ENCODE data around the gene PNPT1. TPM values are rescaled to one million over a fixed set of nuclear protein-coding genes. Genes with fewer than 3 reads are reported as not detected.

The PNPT1 gene
- total and polyA plus RNA-seq, 9 of the 15 experiments (the other 6 are each of a cell fraction or from before 2014, with no cell fraction given), result 46.5 to 104 (median 62.7) TPM

DNA sequence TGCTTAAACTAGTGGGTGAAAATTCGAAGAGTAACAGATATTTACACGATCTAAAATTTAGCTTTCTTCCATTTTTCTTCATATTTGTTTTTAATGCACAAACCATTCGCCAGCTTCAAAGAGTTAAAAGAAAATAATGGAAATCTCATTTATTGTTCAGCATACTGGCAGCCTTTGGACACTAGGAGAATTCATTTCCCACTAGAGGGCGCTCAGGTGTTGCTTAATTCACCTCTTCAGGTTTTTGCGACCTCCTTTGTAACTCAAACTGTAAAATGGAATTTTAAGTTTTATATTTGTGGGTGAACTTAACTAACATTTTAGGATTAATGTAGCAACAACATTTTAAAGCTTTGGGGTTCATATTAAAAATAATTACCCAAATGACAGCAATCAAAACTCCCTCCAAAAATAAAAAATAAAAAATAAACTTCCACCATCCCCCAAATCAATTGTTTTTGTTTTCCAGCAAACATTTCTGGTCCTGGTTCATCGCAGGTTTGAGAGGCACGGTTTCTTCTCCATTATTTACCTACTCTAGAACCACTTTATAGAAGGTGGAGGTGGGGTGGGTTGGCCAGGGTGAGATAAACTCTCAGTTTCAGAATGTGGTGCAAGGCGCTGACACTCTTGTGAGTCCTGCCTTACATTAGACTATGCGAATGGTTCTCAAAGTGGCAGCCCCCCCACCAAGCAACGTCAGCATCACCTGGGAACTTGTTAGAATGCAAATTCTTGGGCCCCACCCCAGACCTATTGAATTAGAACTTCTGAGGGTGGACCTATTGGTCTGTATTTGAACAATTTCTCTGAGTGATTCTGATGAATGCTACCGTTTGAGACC is 24.7 kb upstream of the PNPT1 start:
- ATAC-seq (peak; percentile 92), FAIRE-seq (peak; percentile 75), DNase-seq (ENCODE audit: extremely low read depth in 1 of 4, low spot score in 3 of 4) (peak; percentile 45 to 81 (median 52))
- intact Hi-C loops (cut with micrococcal nuclease) (loop anchor here (1.0 to 10.0 kb wide), 7 partner anchors 49 to 1779 kb away; no protein-coding TSS in a partner anchor), in situ Hi-C loops (cut with MboI) (loop anchor here (5.0 to 25.0 kb wide), 3 partner anchors 289 to 1794 kb away; no protein-coding TSS in a partner anchor)
- H3K27me3 ChIP-seq (ENCODE audit: control insufficient read depth in 2 of 2, insufficient read depth in 2 of 2, low read length in 2 of 2), result peaks cover 2 to 15% of the 10 kb centered on the region in 2 experiments; a peak in 4 of 5 replicates
- no peaks in the 10 kb centered on the region for H4K20me1 ChIP-seq (replicated peaks; ENCODE audit: control insufficient read depth, insufficient read depth, low read length)
- no peak overlapping the region for H3K4me2 ChIP-seq (ENCODE audit: insufficient read depth, low read length)
- no peaks in the 10 kb centered on the region for H3K9me3 ChIP-seq (replicated peaks; ENCODE audit: control insufficient read depth, insufficient read depth, low read depth, low read length)
- CTCF ChIA-PET (ENCODE audit: low intra/inter-chr PET ratio), result interaction anchor here (1.0 to 3.0 kb wide), 5 partner anchors 243 to 1779 kb away, joined by 3 to 22 read pairs (median 5); no protein-coding TSS in a partner anchor
- no peaks in the 10 kb centered on the region for H3K9me1 ChIP-seq (ENCODE audit: control insufficient read depth, insufficient read depth, low read length)
- H2AFZ ChIP-seq (ENCODE audit: low read depth, low read length), result no peak overlapping the region
- H3K27ac ChIP-seq (ENCODE audit: extremely low read depth, low read depth, low read length), result no peak overlapping the region
- no peaks in the 10 kb centered on the region for H3K4me1 ChIP-seq (replicated peaks in 1 of 2; ENCODE audit: control insufficient read depth in 2 of 2, insufficient read depth in 2 of 2, low read length in 2 of 2)
- H3K9ac ChIP-seq (ENCODE audit: insufficient read depth in 1 of 2, low read depth in 2 of 2, low read length in 2 of 2), result no peak overlapping the region
- H3K79me2 ChIP-seq (ENCODE audit: control insufficient read depth, insufficient read depth, low read length), result no peaks in the 10 kb centered on the region
- H3K4me3 ChIP-seq, result no peak overlapping the region
- H3K36me3 ChIP-seq (ENCODE audit: control insufficient read depth, insufficient read depth, low read length), result no peaks in the 10 kb centered on the region
- 4% methylated on average over 11 of the region's 11 CpGs for WGBS (ENCODE audit: insufficient coverage, low coverage, missing lambda C conversion rate)
- POLR2A ChIA-PET, result no interaction called here
- BruUV-seq (replicated peaks), result no TSS peak
- TF ChIP-seq ZNF408 (CRISPR knock-in tag; IDR thresholded peaks at IDR 0.05; ENCODE audit: low read depth), result no peak
- TF ChIP-seq RAD21 (CRISPR knock-in tag; conservative IDR thresholded peaks at IDR 0.05 in 1 of 2, IDR thresholded peaks at IDR 0.05 in 1 of 2), result peak; percentile 89 to 90
- TF ChIP-seq BMI1 (IDR thresholded peaks at IDR 0.05; ENCODE audit: low read length), result peak; percentile 50; the same call in 1 of the 2 replicates
- 0 out of 2 replicates have a peak, but pooled peaks have one; percentile 16 for TF ChIP-seq MYC (IDR thresholded peaks at IDR 0.05; ENCODE audit: low read depth, low read length)
- TF ChIP-seq MYC (CRISPR knock-in tag; IDR thresholded peaks at IDR 0.05; ENCODE audit: borderline replicate concordance, low read depth), result no peak
- TF ChIP-seq, protein P1, sequence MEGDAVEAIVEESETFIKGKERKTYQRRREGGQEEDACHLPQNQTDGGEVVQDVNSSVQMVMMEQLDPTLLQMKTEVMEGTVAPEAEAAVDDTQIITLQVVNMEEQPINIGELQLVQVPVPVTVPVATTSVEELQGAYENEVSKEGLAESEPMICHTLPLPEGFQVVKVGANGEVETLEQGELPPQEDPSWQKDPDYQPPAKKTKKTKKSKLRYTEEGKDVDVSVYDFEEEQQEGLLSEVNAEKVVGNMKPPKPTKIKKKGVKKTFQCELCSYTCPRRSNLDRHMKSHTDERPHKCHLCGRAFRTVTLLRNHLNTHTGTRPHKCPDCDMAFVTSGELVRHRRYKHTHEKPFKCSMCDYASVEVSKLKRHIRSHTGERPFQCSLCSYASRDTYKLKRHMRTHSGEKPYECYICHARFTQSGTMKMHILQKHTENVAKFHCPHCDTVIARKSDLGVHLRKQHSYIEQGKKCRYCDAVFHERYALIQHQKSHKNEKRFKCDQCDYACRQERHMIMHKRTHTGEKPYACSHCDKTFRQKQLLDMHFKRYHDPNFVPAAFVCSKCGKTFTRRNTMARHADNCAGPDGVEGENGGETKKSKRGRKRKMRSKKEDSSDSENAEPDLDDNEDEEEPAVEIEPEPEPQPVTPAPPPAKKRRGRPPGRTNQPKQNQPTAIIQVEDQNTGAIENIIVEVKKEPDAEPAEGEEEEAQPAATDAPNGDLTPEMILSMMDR (IDR thresholded peaks at IDR 0.05 in 2 of 3, conservative IDR thresholded peaks at IDR 0.05 in 1 of 3; ENCODE audit: insufficient read depth in 2 of 3, low read depth in 1 of 3, low read length in 3 of 3), result peak; percentile 74 to 88 (median 78)
- TF ChIP-seq YY1 (IDR thresholded peaks at IDR 0.05; ENCODE audit: borderline replicate concordance in 1 of 3, control insufficient read depth in 1 of 3, extremely low read depth in 1 of 3, insufficient read depth in 3 of 3, insufficient read length in 1 of 3, insufficient replicate concordance in 2 of 3, low read depth in 1 of 3, low read length in 2 of 3), result no peak
- TF ChIP-seq, protein P2, sequence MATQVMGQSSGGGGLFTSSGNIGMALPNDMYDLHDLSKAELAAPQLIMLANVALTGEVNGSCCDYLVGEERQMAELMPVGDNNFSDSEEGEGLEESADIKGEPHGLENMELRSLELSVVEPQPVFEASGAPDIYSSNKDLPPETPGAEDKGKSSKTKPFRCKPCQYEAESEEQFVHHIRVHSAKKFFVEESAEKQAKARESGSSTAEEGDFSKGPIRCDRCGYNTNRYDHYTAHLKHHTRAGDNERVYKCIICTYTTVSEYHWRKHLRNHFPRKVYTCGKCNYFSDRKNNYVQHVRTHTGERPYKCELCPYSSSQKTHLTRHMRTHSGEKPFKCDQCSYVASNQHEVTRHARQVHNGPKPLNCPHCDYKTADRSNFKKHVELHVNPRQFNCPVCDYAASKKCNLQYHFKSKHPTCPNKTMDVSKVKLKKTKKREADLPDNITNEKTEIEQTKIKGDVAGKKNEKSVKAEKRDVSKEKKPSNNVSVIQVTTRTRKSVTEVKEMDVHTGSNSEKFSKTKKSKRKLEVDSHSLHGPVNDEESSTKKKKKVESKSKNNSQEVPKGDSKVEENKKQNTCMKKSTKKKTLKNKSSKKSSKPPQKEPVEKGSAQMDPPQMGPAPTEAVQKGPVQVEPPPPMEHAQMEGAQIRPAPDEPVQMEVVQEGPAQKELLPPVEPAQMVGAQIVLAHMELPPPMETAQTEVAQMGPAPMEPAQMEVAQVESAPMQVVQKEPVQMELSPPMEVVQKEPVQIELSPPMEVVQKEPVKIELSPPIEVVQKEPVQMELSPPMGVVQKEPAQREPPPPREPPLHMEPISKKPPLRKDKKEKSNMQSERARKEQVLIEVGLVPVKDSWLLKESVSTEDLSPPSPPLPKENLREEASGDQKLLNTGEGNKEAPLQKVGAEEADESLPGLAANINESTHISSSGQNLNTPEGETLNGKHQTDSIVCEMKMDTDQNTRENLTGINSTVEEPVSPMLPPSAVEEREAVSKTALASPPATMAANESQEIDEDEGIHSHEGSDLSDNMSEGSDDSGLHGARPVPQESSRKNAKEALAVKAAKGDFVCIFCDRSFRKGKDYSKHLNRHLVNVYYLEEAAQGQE (IDR thresholded peaks at IDR 0.05; ENCODE audit: borderline replicate concordance), result peak; percentile 68; the same call in 1 of the 2 replicates
- TF ChIP-seq, protein P2 (CRISPR knock-in tag; IDR thresholded peaks at IDR 0.05; ENCODE audit: low read depth), result no peak

Measured in K562 (cell line).